ENCODE data around the gene SLC1A1.
"Not testable (repeated sequence)": the region's sequence is repeated elsewhere in the genome, so short reads cannot be mapped to it uniquely, and the experiment has no call there.

The SLC1A1 gene

DNA sequence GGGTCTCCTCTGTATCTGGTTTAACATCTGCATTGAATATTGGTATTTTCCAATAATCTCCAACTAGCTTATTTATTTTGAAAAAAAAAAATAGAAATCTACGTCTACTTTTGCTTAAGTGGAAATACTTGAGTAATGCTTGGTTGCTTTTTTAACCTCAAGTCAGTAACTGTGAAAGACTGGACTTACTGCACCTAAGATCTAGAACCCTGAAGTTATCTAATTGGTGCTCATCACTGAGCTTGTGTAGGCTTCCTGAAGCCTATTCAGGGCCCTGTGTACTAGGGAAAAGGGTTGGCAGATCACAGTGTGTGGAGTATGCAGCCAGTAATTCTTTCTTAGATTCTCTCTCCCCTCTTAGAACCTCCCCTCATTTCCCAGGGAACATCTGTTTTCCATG, 16.2 kb downstream of the SLC1A1 start:
- no peak for DNase-seq (ENCODE audit: low read depth)

DNA sequence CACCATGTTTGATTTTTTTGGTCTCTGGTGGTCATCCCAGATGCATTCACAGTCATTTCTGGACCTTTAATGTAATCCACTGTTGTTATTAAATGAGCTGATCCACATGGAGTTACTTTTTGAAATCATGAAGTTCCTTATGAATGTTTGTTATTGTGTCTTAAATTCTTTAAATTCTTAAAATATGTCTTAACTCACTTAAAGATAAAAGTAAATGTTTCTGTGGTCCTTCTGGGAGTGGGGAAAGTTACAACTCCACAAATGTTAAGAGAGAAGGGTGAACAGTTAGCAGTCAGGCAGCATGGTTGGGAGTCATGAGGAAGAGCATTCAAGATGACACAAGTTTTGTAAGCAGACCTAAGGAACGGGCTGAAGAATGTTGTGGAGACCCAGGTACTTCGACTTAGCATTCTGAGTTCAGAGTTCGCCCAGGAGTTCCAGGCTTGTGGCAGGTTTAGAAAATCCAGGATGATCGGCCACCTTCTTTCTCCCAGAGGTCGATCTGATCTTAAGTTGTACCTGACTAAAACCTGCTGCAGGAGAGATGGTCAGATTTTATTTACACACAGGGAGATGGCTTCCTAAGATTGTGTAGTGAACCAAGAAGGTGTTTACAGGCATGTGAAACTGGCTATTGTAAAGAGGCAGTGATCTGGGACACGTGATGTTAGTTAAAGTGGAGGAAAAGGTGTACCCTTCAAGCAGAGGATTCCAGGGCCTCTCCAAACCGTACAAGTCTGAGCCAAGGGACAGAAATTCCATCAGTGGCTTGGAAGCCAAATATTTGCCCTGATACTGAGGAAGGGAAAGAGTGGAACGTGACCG, 17.2 kb downstream of the SLC1A1 start:
- no peak for DNase-seq (ENCODE audit: low read depth)

DNA sequence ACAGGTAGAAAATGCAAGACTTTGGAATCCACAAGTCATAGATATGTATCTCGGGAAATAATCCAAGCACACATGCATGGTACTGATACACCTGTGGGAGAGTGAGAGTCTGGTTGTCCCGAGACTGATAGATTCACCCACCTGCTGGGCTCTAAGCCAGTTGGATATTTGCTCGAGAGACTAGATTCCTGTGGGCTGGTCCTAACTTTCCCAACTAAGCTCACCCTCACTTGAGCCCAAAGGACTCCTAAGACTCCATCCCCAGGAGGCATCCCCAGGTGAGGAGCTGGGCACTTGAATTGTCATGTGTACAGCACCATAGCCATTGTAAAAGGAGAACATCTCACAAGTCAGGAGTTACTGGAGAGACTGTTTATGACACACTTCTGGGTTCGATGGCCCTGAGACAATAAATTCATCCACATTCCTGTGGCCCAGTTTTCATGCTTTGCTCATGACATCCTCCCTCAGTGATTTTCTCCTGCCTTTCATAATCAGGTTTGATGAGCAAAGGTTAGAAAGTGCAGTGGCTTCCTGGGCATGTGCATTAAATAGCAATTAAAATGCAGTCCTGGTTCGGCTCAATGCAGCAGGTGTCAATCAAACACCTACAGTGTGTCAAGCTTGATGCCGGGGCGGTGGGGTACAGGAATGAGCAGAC, 18.1 kb downstream of the SLC1A1 start:
- no peak for DNase-seq (ENCODE audit: low read depth)

DNA sequence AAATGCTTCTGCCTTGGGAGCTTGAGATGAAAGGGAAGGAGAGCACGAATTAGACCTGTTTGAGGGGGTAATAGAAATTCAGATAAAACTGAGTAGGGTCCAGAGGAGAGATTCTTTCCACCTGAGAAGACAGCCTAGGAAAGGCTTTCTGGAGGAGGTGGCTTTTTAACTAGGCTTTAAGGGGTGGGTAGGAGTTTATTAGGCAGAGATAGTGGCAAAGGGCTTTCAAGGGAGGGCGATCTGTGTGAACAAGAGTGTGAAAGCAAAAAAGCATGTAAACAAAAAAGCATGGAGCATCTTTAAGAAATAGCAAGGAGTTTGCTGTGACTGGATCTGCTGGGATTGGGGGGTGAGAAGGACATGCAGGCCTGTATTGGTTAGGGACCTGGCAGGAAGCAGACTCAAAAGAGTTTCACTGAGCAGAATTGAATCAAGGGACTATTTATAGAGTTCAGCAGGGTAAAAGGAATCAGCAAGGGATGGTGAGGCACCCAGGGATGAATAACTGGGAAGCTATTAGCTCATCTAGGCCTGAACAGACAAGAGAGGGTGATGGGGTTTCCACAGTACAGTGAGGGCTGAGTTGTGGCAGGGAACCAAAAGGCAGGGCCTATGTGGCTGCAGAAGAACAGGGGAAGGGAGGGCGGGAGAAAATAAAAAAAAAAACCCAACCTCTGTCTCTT, 18.8 kb downstream of the SLC1A1 start:
- DNase-seq (ENCODE audit: low read depth), result no peak

DNA sequence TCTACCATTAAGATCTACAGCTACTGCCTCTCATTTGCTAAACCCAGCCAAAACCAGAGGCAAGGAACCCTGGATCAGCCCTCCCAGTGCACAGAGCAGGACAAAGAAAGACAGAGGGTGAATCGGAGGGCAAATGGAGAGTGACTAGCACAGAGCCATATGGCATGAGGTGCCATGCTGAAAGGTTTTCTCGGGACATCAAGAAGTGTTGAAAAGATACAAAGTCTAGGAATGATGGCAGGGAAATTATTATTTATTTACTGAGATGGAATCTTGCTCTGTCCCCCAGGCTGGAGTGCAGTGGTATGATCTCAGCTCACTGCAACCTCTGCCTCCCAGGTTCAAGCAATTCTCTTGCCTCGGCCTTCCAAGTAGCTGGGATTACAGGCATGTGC, 19.3 kb downstream of the SLC1A1 start:
- DNase-seq (ENCODE audit: low read depth), result no peak

DNA sequence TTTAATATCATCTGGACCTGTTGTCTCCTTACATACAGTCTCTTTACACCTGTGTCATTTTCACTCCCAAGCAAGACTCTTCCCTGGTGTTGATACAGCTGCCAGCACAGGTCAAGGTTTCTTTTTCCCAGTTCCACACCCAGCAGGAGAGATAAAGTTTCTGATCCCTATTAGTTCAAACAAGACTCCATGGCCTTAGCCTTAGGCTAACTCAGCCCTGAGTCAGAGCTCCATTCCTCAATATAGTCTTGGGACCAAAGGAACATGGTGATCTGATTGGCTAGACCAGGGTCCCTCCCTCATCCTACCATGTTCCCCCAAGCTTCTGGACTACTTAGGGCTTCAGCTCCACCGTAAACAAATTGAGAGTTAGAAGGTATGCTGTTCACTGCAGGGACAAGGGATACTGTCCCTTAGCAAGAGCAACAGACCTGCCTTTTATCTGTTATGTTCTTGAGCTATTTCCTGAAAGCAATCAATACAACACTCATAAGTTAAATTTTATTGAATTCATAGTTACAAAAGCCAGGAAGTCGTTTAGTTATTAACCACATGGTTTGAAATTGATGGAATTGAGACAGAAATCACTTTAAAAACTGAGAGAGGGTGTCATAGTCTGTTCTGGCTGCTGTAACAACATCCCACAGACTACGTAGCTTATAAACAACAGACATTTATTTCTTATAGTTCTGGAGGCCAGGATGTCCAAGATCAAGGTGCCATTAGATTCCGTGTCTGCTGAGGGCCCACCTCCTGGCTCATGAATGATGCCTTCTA, 20.5 kb downstream of the SLC1A1 start:
- DNase-seq (ENCODE audit: low read depth), result no peak

DNA sequence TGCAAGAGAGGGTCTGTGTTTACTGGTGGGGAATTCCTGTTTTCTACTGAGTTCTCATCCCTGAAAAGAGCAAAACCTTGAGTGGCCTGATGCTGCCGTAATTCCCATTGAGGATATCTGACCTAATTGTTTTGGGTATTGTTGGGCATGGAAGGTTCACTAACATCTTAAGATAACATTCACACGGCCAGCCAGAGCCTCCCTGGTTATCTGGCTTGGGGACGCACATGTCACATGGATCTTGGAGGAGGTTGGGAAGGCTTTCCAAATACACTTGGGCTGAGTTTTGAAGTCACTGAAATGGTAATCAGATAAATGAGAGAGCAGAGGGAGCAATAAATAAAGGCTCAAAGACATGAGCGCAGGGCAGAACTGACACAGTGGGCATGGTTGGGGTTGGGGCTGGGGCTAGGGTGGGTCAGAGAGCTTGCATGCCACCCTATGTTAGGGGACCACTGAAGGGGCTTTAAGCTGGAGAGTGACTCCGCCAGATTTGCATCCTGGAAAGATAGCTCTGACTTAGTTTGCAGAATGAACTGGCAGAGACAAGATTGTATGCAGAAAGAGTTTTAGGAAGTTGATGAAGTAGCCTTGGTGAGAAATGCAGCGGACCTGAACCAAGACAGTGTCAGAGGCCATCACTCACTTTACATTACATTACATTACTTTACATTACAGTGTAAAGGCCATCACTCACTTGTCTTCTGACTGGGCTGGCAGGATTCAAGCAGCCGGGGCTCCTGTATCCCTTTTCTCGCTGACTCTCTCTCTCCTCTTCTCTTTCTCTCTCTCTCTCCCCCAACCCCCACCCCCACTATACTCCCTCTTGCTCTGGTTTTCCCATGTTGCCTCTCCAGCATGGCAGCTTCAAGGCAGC, 24.2 kb downstream of the SLC1A1 start:
- no peak for DNase-seq (ENCODE audit: low read depth)

DNA sequence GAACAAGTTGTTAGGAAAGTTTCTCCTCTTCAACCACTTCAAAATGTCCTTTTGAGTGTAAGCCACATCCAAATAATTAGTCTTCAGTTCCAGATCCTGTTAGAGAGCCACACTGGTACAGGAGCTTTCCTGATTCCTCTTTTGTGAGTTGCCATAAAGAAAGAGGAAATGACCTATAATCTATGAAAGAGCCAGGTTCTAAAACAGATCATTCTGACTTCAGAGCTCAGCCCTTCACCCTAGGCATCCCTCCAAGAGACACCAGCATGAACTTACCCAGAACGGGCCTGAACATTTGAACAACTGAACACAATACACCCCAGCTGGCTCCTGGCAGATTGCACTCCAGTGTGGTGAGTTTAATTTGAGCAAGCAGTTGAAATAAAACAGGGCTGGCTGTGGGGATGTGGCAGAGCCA, 25.7 kb downstream of the SLC1A1 start:
- no peak for DNase-seq (ENCODE audit: low read depth)

DNA sequence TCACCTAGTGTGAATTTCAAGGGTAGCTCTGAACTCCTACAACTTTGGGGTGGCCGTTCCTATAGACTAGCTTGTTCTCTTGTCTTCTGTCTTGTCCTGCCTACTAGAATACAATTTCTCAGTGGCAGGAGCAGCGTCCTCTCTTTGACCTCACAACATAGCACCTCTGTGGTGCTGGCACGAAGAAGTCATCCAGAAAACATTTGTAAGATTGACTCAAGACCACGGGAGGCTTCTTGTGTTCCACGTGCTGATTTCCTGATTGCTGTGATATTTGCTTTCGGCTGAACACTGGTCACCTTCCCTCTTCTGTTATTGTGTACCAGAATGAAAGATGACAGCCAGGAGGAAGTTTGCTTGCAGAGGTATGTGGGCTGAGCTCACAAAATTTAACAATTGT, 27.0 kb downstream of the SLC1A1 start:
- no peak for DNase-seq (ENCODE audit: low read depth)

DNA sequence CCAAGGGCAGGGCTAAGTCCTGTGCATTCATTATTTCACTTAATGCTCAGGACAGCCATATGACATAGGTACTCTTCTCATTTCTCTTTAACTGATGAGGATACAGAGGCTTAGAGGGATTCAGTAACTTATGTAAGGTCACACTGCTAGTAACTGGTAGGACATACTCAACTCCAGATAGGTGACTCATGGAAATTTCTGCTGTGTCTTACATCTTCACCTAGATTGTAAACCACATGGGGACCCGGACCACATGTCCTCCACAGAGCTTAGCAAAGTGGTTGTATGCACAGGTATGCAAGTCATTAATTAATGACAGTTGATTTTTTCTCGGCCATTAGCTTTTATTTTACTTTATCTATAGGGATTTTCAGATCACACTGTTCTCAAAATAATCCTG, 29.3 kb downstream of the SLC1A1 start:
- no peak for DNase-seq (ENCODE audit: low read depth)

DNA sequence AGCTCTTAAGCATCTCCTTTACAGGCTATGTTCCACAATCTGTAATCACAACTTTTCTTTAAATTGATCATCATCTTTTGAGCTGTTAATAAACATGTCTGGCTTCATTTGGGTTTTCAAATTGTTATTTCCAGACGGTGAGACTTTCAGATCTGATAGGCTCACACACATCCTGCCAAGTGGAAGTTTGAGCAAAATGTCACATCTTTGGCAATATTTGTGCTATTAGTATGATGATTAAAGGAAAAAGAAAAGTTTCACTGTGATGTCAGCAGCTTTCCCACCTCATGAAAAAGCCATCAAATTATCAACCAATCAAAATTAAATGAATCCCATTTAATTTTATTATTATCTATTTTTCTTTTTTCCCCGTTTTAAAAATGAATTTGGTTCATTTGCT, 29.8 kb downstream of the SLC1A1 start:
- no peak for DNase-seq (ENCODE audit: low read depth)

DNA sequence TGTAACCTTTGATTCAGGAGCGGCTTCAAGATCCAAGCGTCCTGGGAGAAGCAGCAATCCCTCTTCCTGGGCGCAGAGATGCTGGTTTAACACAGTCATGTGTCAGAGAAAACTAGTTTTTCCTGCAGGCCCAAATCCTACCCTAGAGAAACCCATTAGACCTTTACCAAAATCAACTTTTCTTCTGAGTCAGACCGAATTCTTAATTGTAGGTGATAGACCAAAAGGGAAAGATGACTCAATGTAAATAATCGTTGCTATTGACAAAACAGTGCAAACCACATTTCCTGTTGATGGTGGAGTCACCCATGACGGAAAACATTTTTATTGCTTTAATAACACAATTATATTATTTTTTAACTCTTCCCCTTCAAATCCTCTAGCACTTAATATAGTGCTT, 40.1 kb downstream of the SLC1A1 start:
- no peak for DNase-seq (ENCODE audit: low read depth)

DNA sequence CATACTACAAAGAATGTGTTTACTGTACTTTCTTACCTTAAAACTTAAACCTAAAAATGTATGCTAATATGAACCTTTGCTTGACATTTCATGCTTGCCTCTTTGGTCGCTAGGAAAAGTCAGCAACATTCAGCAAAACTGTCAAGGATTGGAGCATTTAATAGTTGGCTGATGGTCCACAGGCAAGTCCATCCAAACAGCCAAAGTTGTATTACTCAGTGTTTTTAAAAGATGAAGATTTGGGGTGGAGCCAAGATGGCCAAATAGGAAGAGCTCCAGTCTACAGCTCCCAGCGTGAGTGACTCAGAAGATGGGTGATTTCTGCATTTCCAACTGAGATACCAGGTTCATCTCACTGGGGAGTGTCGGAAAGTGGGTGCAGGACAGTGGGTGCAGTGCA, 40.6 kb downstream of the SLC1A1 start:
- DNase-seq (ENCODE audit: low read depth), result not testable (repeated sequence)

DNA sequence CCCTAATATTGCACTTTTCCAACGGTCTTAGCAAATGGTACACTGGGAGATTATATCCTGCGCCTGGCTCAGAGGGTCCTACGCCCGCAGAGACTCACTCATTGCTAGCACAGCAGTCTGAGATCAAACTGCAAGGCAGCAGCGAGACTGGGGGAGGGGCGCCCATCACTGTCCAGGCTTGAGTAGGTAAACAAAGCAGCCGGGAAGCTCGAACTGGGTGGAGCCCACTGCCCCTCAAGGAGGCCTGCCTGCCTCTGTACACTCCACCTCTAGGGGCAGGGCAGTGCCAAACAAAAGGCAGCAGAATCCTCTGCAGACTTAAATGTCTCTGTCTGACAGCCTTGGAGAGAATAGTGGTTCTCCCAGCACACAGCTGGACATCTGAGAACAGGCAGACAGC, 41.1 kb downstream of the SLC1A1 start:
- not testable (repeated sequence) for DNase-seq (ENCODE audit: low read depth)

DNA sequence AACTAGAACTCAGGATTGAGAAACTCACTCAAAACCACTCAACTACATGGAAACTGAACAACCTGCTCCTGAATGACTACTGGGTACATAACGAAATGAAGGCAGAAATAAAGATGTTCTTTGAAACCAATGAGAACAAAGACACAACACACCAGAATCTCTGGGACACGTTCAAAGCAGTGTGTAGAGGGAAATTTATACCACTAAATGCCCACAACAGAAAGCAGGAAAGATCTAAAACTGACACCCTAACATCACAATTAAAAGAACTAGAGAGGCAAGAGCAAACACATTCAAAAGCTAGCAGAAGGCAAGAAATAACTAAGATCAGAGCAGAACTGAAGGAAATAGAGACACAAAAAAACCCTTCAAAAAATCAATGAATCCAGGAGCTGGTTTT, 43.6 kb downstream of the SLC1A1 start:
- not testable (repeated sequence) for DNase-seq (ENCODE audit: low read depth)

DNA sequence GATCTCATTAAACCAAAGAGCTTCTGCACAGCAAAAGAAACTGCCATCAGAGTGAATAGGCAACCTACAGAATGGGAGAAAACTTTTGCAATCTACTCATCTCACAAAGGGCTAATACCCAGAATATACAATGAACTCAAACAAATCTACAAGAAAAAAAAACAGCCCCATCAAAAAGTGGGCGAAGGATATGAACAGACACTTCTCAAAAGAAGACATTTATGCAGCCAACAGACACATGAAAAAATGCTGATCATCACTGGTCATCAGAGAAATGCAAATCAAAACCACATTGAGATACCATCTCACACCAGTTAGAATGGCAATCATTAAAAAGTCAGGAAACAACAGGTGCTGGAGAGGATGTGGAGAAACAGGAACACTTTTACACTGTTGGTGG, 45.9 kb downstream of the SLC1A1 start:
- DNase-seq (ENCODE audit: low read depth), result not testable (repeated sequence)

DNA sequence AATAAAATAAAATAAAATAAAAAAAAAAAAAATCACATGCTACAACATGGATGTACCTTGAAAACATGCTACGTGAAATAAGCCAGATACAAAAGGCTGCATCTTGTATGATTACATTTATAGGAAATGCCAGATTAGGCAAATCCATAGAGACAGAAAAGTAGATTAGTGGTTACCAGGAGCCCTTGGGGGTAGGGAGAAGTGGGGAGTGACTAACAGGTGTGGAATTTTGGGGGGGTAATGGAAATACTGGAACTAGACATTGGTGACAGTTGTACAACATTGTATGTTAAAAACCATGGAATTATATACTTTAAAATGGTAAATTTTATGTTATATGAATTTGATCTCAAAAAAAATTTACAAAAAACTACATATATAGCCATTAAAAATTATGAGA, 47.3 kb downstream of the SLC1A1 start:
- no peak for DNase-seq (ENCODE audit: low read depth)

DNA sequence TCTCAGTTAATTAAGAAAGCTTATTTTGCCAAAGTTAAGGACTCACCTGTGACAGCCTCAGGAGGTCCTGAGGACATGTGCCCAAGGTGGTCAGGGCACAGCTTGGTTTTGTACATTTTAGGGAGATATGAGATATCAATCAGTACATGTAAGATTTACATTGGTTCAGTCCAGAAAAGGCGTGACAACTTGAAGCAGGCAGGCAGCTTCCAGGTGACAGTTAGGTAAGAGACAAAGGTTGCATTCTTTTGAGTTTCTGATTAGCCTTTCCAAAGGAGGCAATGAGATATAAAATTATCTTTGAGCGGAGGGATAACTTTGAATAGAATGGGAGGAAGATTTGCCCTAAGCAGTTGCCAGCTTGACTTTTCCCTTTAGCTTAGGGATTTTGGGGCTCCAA, 47.8 kb downstream of the SLC1A1 start:
- no peak for DNase-seq (ENCODE audit: low read depth)

DNA sequence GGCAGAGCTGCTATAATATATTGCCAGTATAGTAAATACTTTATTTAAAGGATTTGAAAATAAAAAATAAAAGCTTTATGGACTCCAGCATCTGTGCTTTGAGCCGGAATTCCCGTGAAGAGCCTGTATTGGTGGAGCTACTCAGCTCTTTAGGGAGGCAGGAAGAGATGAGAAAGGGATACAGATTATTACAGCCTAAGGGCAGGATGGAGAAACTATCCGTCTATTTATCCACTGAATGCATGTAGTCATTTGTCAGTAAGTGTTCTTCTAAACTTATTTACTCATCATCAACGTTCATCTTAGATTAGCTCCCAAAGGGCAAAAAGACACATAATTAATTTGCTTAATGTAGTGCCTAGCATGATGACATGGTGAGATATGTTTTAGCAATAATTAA, 48.4 kb downstream of the SLC1A1 start:
- DNase-seq (ENCODE audit: low read depth), result no peak

DNA sequence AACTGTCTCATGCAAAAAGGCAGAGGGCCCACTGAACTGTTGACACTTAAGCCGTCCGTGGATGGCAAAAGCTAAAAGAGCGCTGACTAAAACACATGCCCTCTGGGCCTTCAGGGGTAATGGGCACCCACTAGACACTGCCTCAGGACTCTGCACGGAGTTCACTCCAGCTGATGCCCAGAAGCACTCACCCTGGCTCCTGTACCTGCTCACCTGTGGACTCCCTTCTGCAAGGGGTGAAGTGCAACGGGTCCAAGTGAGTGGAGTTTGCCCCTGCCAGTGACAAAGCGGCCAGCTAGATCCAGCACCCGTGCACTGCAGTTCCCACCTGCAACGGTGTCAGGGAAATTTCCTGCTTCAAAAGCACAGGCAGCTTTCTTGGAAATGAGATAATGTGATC, 50.2 kb downstream of the SLC1A1 start:
- DNase-seq (ENCODE audit: low read depth), result no peak

DNA sequence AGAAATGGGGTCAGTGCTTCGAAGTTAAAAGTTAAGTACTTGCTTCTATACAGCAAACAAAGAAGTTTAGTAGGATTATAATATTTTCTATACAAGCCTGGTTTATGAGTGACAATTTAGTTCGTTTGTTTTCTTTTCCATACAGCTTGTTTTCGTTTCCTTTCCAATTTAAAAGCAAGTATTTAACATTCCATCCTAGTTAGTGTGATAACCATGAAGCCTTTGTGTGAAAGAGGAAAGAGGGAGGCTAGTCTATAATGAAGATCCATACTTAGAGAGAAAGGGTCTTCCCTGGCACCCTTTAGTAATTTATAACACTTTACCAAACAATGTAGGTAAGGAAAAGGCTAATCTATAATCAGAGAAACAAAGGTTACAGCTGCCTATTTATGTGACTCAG, 51.0 kb downstream of the SLC1A1 start:
- no peak for DNase-seq (ENCODE audit: low read depth)
